Endothelial cell (in vitro differentiated cells): Measurements from ENCODE around the gene ZNF143. TPM values are rescaled to one million over a fixed set of nuclear protein-coding genes. Genes with fewer than 3 reads are reported as not detected.

Experiments used
- DNase-seq: peaks from one replicate; pipeline ENCODE4 v3.0.0; 2021; ENCODE audit warnings: low spot score
- H3K27ac Mint-ChIP-seq: one replicate; pipeline ENCODE4 v1.8.0; 2021; ENCODE audit warnings: mixed read lengths, inconsistent platforms; ENCODE audit not compliant: unreplicated experiment
- H3K27me3 Mint-ChIP-seq: one replicate; pipeline ENCODE4 v1.8.0; 2021; ENCODE audit warnings: mild to moderate bottlenecking, moderate library complexity, mixed read lengths, inconsistent platforms; ENCODE audit not compliant: unreplicated experiment
- H3K36me3 Mint-ChIP-seq: one replicate; pipeline ENCODE4 v1.8.0; 2021; ENCODE audit warnings: mild to moderate bottlenecking, low read depth, mixed read lengths, inconsistent platforms; ENCODE audit not compliant: unreplicated experiment
- H3K4me1 Mint-ChIP-seq: one replicate; pipeline ENCODE4 v1.8.0; 2021; ENCODE audit warnings: mild to moderate bottlenecking, mixed read lengths, inconsistent platforms; ENCODE audit not compliant: unreplicated experiment
- H3K4me3 Mint-ChIP-seq: one replicate; pipeline ENCODE4 v1.8.0; 2021; ENCODE audit warnings: mild to moderate bottlenecking, mixed read lengths, inconsistent platforms; ENCODE audit not compliant: unreplicated experiment
- H3K9me3 Mint-ChIP-seq: one replicate; pipeline ENCODE4 v1.8.0; 2021; ENCODE audit warnings: mixed read lengths, inconsistent platforms; ENCODE audit not compliant: unreplicated experiment
- CTCF ChIP-seq: fragments of 200-600 bp; sonication (generic); IDR thresholded peaks from one replicate; pipeline ENCODE4 v1.5.0; 2021; ENCODE audit warnings: antibody characterized with exemption; ENCODE audit not compliant: unreplicated experiment
- total RNA-seq: library from RNA; stranded (reverse); fragmentation: NEBNext Ultra II Directional; extraction: Animal tissue kit (Norgen Biotek cat#: 25700); gene quantifications from one replicate; pipeline ENCODE4 v1.2.1, GENCODE V29; 2021; ENCODE audit not compliant: unreplicated experiment

Gene ZNF143
- total RNA-seq, 1 donor from 2014 or later: 27.2 TPM

GRCh38 chr11:9462806-9463537, 2.2 kb downstream of the ZNF143 start:
- DNase-seq: no peak
- no peak for TF ChIP-seq CTCF
- peak overlapping the region; percentile 76 for H3K4me3 Mint-ChIP-seq
- H3K27me3 Mint-ChIP-seq: peaks cover 8% of the 10 kb centered on the region
- H3K27ac Mint-ChIP-seq: peak overlapping the region; percentile 83
- no peaks in the 10 kb centered on the region for H3K9me3 Mint-ChIP-seq
- peaks cover 3% of the 10 kb centered on the region for H3K36me3 Mint-ChIP-seq
- peaks cover 16% of the 10 kb centered on the region for H3K4me1 Mint-ChIP-seq

- Mint-ChIP-seq H3K4me1 (no peaks in the 10 kb centered on the region), H3K9me3 (no peaks in the 10 kb centered on the region), H3K4me3 (no peak overlapping the region), H3K27ac (no peak overlapping the region), H3K27me3 (no peaks in the 10 kb centered on the region), H3K36me3 (peaks cover 17% of the 10 kb centered on the region)
- no peak for DNase-seq
- no peak for TF ChIP-seq CTCF
These were observed 10.0 kb downstream of the ZNF143 start for GRCh38 chr11:9470765-9471164.

- H3K27ac Mint-ChIP-seq: peak overlapping the region; percentile 20
- H3K36me3 Mint-ChIP-seq: peaks cover 17% of the 10 kb centered on the region
These were observed 12.6 kb downstream of the ZNF143 start for GRCh38 chr11:9473408-9473807.

GRCh38 chr11:9479899-9480298, 19.1 kb downstream of the ZNF143 start:
- no peak for TF ChIP-seq CTCF
- no peaks in the 10 kb centered on the region for H3K9me3 Mint-ChIP-seq
- no peaks in the 10 kb centered on the region for H3K36me3 Mint-ChIP-seq
- no peak overlapping the region for H3K27ac Mint-ChIP-seq
- H3K4me3 Mint-ChIP-seq: no peak overlapping the region
- H3K27me3 Mint-ChIP-seq: no peaks in the 10 kb centered on the region
- DNase-seq: no peak
- H3K4me1 Mint-ChIP-seq: no peaks in the 10 kb centered on the region

More at GRCh38 chr11:9473408-9473807, 12.6 kb downstream of the ZNF143 start:
- Mint-ChIP-seq H3K4me1 (no peaks in the 10 kb centered on the region), H3K9me3 (no peaks in the 10 kb centered on the region), H3K4me3 (no peak overlapping the region), H3K27me3 (no peaks in the 10 kb centered on the region)
- TF ChIP-seq CTCF: no peak
- DNase-seq: no peak

- no peak for DNase-seq
- Mint-ChIP-seq H3K4me3 (no peak overlapping the region), H3K36me3 (peaks cover 10% of the 10 kb centered on the region), H3K4me1 (no peaks in the 10 kb centered on the region), H3K27me3 (no peaks in the 10 kb centered on the region), H3K9me3 (no peaks in the 10 kb centered on the region), H3K27ac (no peak overlapping the region)
- no peak for TF ChIP-seq CTCF
These were observed 28.4 kb downstream of the ZNF143 start for GRCh38 chr11:9489080-9489765.
